ENCODE results near the gene GATB.

GATB gene

DNA sequence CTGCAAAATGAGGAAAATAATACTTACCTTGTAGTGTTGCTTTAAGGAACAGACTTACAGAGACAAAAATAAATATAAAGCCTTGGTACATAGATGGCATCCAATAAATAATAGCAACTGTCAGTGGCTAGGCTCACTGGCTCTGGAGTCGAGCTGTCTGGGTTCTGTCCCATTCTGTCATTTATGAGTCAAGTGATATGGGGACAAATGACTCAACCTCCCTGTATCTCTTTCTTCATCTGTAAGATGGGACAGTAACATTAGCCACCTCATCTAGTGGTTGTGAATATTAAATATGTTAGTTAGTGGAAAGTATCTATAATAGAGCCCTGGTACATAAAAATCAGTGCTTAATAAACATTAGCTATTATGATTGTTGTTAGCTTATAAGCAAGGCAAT lies 16.7 kb upstream of the GATB start:
- H3K4me3 ChIP-seq (ENCODE audit: control insufficient read depth, low read depth, low read length), result no peak overlapping the region
- no peak for DNase-seq (ENCODE audit: low read depth)
- TF ChIP-seq, protein P1, sequence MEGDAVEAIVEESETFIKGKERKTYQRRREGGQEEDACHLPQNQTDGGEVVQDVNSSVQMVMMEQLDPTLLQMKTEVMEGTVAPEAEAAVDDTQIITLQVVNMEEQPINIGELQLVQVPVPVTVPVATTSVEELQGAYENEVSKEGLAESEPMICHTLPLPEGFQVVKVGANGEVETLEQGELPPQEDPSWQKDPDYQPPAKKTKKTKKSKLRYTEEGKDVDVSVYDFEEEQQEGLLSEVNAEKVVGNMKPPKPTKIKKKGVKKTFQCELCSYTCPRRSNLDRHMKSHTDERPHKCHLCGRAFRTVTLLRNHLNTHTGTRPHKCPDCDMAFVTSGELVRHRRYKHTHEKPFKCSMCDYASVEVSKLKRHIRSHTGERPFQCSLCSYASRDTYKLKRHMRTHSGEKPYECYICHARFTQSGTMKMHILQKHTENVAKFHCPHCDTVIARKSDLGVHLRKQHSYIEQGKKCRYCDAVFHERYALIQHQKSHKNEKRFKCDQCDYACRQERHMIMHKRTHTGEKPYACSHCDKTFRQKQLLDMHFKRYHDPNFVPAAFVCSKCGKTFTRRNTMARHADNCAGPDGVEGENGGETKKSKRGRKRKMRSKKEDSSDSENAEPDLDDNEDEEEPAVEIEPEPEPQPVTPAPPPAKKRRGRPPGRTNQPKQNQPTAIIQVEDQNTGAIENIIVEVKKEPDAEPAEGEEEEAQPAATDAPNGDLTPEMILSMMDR (IDR thresholded peaks at IDR 0.05; ENCODE audit: control insufficient read depth, insufficient read depth, low read depth, low read length, missing control alignments), result no peak

DNA sequence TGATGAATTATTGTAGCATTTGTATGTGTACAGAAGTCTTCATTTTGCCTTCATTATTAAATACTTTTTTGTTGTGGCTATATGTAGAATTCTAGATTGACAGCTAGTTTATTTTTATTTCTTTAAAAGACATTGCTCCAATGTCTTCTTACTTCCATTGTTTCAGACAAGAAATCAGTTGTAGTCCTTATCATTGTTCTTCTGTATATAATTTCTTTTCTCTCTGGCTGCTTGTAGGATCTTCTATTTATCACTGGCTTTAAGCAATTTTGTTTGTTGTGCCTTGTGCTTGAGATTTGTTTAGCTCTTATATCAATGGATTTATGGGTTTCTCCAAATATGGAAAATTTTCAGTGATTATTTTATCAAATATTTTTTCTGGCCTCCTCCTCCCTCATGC lies 13.5 kb upstream of the GATB start:
- no peak overlapping the region for H3K4me3 ChIP-seq (ENCODE audit: control insufficient read depth, low read depth, low read length)
- TF ChIP-seq, protein P1 (IDR thresholded peaks at IDR 0.05; ENCODE audit: control insufficient read depth, insufficient read depth, low read depth, low read length, missing control alignments), result no peak
- DNase-seq (ENCODE audit: low read depth), result no peak

DNA sequence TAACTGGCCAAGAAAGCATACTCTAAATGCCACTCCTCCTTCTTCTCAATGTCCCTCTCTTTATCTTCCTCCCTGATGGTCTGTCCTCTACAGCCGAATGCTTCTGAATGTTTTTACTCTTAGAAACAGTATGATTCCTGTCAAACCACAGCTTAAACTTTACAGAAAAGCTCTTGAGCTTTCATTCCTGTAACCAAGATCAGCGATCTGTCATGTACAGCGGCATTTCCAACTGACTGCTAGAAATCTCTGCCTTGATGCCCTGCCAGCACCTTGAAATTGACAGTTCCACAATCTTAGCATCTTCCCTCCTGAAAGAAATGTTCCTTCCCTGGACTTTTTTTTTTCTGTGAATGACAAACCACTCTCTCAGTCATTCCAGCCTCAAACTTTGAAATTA lies 11.5 kb upstream of the GATB start:
- TF ChIP-seq, protein P1 (IDR thresholded peaks at IDR 0.05; ENCODE audit: control insufficient read depth, insufficient read depth, low read depth, low read length, missing control alignments), result no peak
- no peak overlapping the region for H3K4me3 ChIP-seq (ENCODE audit: control insufficient read depth, low read depth, low read length)
- no peak for DNase-seq (ENCODE audit: low read depth)

- no peak for DNase-seq (ENCODE audit: low read depth)
- no peak overlapping the region for H3K4me3 ChIP-seq (ENCODE audit: control insufficient read depth, low read depth, low read length)
- TF ChIP-seq, protein P1 (IDR thresholded peaks at IDR 0.05; ENCODE audit: control insufficient read depth, insufficient read depth, low read depth, low read length, missing control alignments), result no peak
These were observed 10.9 kb upstream of the GATB start for GRCh38 chr4:151771664-151772063.

- TF ChIP-seq, protein P1 (IDR thresholded peaks at IDR 0.05; ENCODE audit: control insufficient read depth, insufficient read depth, low read depth, low read length, missing control alignments), result no peak
- DNase-seq (ENCODE audit: low read depth), result no peak
- no peak overlapping the region for H3K4me3 ChIP-seq (ENCODE audit: control insufficient read depth, low read depth, low read length)
These were observed 9.3 kb upstream of the GATB start for GRCh38 chr4:151770154-151770553.

DNA sequence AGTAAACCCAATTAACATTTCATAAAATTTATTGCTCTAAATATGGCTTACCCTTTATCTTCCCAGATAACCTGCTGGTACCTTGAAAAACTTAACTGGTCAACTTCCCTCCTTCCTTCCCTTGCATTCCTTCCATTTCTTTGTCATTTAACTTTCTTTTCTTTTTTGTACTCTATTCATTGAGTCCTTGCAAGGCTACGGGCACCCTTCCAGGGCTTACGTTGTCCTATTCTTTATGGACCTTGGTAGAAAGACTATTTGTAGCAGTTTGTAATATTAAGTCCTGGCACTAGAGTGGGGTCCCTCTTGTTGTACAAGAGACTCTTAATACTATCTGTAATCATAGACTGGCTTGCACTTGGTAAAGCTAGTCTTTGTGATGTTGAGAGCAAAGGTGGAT lies 8.0 kb upstream of the GATB start:
- TF ChIP-seq, protein P1 (IDR thresholded peaks at IDR 0.05; ENCODE audit: control insufficient read depth, insufficient read depth, low read depth, low read length, missing control alignments), result no peak
- no peak overlapping the region for H3K4me3 ChIP-seq (ENCODE audit: control insufficient read depth, low read depth, low read length)
- no peak for DNase-seq (ENCODE audit: low read depth)

- TF ChIP-seq, protein P1 (IDR thresholded peaks at IDR 0.05; ENCODE audit: control insufficient read depth, insufficient read depth, low read depth, low read length, missing control alignments), result no peak
- no peak overlapping the region for H3K4me3 ChIP-seq (ENCODE audit: control insufficient read depth, low read depth, low read length)
- no peak for DNase-seq (ENCODE audit: low read depth)
These were observed 5.9 kb upstream of the GATB start for GRCh38 chr4:151766691-151767090.
